Body of pancreas (tissue), 4 donors: ENCODE measurements around the gene CTSD. TPM values are rescaled to one million over a fixed set of nuclear protein-coding genes. Genes with fewer than 3 reads are reported as not detected.
A peak's percentile ranks its signal among the peaks of the same experiment; 100 is the strongest.
"Not testable (repeated sequence)": the region's sequence is repeated elsewhere in the genome, so short reads cannot be mapped to it uniquely, and the experiment has no call there.

ENCODE experiments used
- ATAC-seq: fragments of 150-250 bp; one replicate; pipeline ENCODE4 v1.9.1; 2016
- DNase-seq, 4 donors: peaks; one replicate each; pipeline ENCODE4 v3.0.0-alpha.2; 2019
- H3K27ac ChIP-seq, 4 donors: fragments of 200-600 bp; sonication (generic); 1 replicate in 3 of 4; 2 replicates in 1 of 4; pipeline versions ENCODE4 v1.5.1 to v1.6.1; 2016 to 2019; ENCODE audit warnings: mild to moderate bottlenecking in 1 of 4, mixed read lengths in 1 of 4, moderate library complexity in 1 of 4
- H3K27me3 ChIP-seq, 2 donors: fragments of 200-600 bp; sonication (generic); one replicate each; pipeline ENCODE4 v1.6.0; 2016; ENCODE audit warnings: mild to moderate bottlenecking in 1 of 2
- H3K36me3 ChIP-seq, 2 donors: fragments of 200-600 bp; sonication (generic); replicated peaks in 1 of 2; 2 replicates each; pipeline ENCODE4 v1.5.1; 2016; ENCODE audit warnings: low read depth in 2 of 2; ENCODE audit not compliant: insufficient read depth in 1 of 2
- H3K4me1 ChIP-seq: fragments of 200-600 bp; sonication (generic); one replicate; pipeline ENCODE4 v1.6.0; 2016
- H3K4me3 ChIP-seq, 2 donors: fragments of 200-600 bp; sonication (generic); 1 replicate in 1 of 2; 2 replicates in 1 of 2; pipeline ENCODE4 v1.5.1; 2016 to 2019
- H3K9me3 ChIP-seq, 3 donors: fragments of 200-600 bp; sonication (generic); 1 replicate in 2 of 3; 2 replicates in 1 of 3; pipeline ENCODE4 v1.5.1; 2016
- POLR2A ChIP-seq, 3 donors: fragments of 450-650 bp; IDR thresholded peaks; one replicate each; pipeline ENCODE4 v1.6.1; 2016; ENCODE audit warnings: antibody characterized with exemption in 3 of 3, mild to moderate bottlenecking in 2 of 3
- WGBS, 2 donors: methylation state at CpG; one replicate each; pipeline ENCODE4 v1.1.5; 2017; 5-methylcytosine and 5-hydroxymethylcytosine counted together
- intact Hi-C: fragments of 100-400 bp; cut with DNase I; formaldehyde crosslinking; loops from one replicate; pipeline ENCODE4 v1.15.1; 2023
- total RNA-seq, 2 donors: library from RNA; depleted of rRNA; stranded (reverse); fragments of >200 nt; gene quantifications; one replicate each; pipeline ENCODE4 v1.1.0, GENCODE V29; 2016
- TF ChIP-seq, protein P1 (sequence below), 7 experiments: fragments of 450-650 bp in 4 of 7; fragments of 200-600 bp in 3 of 7; sonication (generic) in 3 of 7; IDR thresholded peaks; one replicate each; pipeline ENCODE4 v1.5.1; 2016 to 2019; ENCODE audit warnings: antibody characterized with exemption in 7 of 7

Gene CTSD
- total RNA-seq, 2 donors from 2014 or later = 214 to 255 TPM

DNA sequence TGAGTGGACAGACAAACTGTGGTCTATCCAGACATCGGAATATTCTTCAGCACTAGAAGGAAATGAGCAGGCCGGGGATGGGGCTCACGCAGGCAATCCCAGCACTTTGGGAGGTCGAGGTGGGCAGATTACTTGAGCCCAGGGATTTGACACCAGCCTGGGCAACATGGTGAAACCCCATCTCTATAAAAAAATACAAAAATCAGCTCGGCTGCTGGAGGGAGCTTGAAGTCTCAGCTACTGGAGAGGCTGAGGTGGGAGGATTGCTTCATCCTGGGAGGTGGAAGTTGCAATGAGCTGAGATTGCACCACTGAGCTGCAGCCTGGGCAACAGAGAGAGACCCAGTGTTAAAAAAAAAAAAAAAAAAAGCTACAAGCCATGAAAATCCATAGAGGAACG lies 8.0 kb upstream of the CTSD start:
- intact Hi-C loops = no loop called here
- Histone ChIP-seq H3K4me1 (peaks cover 3% of the 10 kb centered on the region), H3K36me3 (no peaks in the 10 kb centered on the region), H3K9me3 (no peaks in the 10 kb centered on the region), H3K27me3 (no peaks in the 10 kb centered on the region), H3K4me3 (no peak overlapping the region), H3K27ac (peak overlapping the region in 1 of 4 donors; percentile 62)
- no peak for ATAC-seq
- 70 to 88% methylated on average over 6 of the region's 6 CpGs for WGBS, 2 donors
- TF ChIP-seq POLR2A (IDR thresholded peaks at IDR 0.05) = no peak
- TF ChIP-seq, protein P1, sequence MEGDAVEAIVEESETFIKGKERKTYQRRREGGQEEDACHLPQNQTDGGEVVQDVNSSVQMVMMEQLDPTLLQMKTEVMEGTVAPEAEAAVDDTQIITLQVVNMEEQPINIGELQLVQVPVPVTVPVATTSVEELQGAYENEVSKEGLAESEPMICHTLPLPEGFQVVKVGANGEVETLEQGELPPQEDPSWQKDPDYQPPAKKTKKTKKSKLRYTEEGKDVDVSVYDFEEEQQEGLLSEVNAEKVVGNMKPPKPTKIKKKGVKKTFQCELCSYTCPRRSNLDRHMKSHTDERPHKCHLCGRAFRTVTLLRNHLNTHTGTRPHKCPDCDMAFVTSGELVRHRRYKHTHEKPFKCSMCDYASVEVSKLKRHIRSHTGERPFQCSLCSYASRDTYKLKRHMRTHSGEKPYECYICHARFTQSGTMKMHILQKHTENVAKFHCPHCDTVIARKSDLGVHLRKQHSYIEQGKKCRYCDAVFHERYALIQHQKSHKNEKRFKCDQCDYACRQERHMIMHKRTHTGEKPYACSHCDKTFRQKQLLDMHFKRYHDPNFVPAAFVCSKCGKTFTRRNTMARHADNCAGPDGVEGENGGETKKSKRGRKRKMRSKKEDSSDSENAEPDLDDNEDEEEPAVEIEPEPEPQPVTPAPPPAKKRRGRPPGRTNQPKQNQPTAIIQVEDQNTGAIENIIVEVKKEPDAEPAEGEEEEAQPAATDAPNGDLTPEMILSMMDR (IDR thresholded peaks at IDR 0.05) = no peak
- peak in 3 of 4 donors; percentile 6 to 68 (median 7) for DNase-seq

DNA sequence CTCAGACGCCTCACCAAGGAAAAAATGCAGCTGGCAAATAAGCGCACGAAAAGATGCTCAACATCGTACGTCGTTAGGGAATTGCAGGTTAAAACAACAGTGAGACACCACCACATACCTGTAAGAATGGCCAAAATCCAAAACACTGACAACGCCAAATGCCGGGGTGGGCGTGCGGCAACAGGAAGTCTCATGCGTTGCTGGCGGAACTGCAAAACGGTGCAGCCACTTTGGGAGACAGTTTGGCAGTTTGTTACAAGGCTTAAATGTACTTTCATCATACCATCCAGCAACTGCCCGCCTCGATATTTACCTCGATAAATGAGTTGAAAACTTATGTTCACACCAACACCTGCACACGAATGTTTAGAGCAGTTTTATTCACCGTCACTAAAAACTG lies 7.5 kb upstream of the CTSD start:
- no peak for DNase-seq

DNA sequence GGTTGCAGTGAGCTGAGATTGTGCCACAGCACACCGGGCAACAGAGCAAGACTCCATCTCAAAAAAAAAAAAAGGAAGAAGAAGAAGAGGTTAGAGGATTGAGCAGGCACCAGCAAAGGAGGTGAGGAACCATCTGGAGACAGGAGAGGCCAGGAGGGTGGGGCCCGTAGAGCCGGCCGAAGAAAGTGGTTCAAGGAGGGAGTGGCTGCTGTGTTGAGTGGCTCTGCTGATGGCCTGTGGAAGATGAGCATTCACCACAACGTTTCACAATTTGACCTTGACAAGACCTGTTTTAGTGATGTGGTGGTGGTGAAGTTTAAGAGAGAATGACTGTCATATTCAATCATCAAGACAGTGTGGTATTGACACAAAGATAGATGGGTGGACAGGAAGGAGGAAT lies 6.8 kb upstream of the CTSD start:
- intact Hi-C loops = no loop called here
- DNase-seq = no peak
- Histone ChIP-seq H3K4me3 (no peak overlapping the region), H3K4me1 (peaks cover 3% of the 10 kb centered on the region), H3K27ac (no peak overlapping the region), H3K36me3 (no peaks in the 10 kb centered on the region), H3K27me3 (no peaks in the 10 kb centered on the region), H3K9me3 (no peaks in the 10 kb centered on the region)
- no peak for ATAC-seq
- TF ChIP-seq, protein P1 (IDR thresholded peaks at IDR 0.05) = no peak
- no peak for TF ChIP-seq POLR2A (IDR thresholded peaks at IDR 0.05)
- WGBS, 2 donors = 63% methylated on average over 5 of the region's 5 CpGs

More for the DNA sequence above, 7.5 kb upstream of the CTSD start:
- intact Hi-C loops = no loop called here
- Histone ChIP-seq H3K9me3 (no peaks in the 10 kb centered on the region), H3K27me3 (no peaks in the 10 kb centered on the region), H3K27ac (peak overlapping the region in 1 of 4 donors; percentile 47), H3K36me3 (no peaks in the 10 kb centered on the region), H3K4me1 (peaks cover 3% of the 10 kb centered on the region), H3K4me3 (no peak overlapping the region)
- ATAC-seq = no peak
- TF ChIP-seq, protein P1 (IDR thresholded peaks at IDR 0.05) = no peak
- TF ChIP-seq POLR2A (IDR thresholded peaks at IDR 0.05) = no peak
- 69 to 83% methylated on average over 18 of the region's 18 CpGs for WGBS, 2 donors

DNA sequence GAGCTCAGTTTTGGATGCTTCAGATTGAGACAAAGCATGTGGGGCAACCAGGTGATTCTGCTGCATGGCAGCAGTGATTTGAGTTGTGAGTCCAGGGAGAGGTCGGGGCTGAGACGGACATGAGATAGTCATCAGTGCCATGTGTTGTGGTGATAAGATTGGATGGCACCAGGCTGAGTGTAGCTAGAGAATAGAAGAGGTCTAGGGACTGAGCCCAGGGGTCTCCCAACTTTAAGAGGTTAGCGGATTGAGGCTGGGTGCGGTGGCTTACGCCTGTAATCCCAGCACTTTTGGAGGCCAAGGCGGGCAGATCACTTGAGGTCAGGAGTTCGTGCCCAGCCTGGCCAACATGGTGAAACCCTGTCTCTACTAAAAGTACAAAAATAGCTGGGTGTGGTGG lies 6.3 kb upstream of the CTSD start:
- Histone ChIP-seq H3K27me3 (no peaks in the 10 kb centered on the region), H3K36me3 (no peaks in the 10 kb centered on the region), H3K9me3 (no peaks in the 10 kb centered on the region), H3K27ac (no peak overlapping the region), H3K4me3 (no peak overlapping the region), H3K4me1 (peaks cover 3% of the 10 kb centered on the region)
- intact Hi-C loops = no loop called here
- ATAC-seq = no peak
- TF ChIP-seq, protein P1 (IDR thresholded peaks at IDR 0.05) = no peak
- TF ChIP-seq POLR2A (IDR thresholded peaks at IDR 0.05) = no peak
- DNase-seq = no peak
- 87 to 98% methylated on average over 7 of the region's 7 CpGs for WGBS, 2 donors

DNA sequence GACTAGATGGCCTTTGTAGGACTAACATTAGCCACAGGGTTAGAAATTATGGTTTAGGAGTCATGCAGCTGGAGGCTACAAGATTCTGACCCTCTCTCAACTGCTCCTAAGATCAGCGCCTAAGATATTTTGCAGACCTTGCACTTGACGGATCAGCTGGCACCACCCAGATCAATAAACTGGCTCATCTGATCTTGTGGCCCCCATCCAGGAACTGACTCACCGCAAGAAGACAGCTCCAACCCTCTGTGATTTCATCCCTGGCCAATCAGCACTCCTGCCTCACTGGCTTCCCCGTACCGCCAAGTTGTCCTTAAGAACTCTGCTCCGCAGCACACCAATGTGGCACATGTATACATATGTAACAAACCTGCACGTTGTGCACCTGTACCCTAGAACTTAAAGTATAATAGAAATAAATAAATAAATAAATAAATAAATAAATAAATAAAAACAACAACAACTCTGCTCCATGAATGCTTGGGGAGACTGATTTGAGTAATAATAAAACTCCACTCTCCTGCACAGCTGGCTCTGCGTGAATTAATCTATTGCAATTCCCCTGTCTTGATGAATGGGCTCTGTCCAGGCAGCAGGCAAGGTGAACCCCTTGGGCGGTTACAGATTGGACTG lies 5.7 kb upstream of the CTSD start:
- not testable (repeated sequence) for ATAC-seq, H3K27ac ChIP-seq, H3K4me1 ChIP-seq, H3K36me3 ChIP-seq, H3K4me3 ChIP-seq, H3K9me3 ChIP-seq, H3K27me3 ChIP-seq
- intact Hi-C loops = loop anchor here (5.0 kb wide), 1 partner anchor 53 kb away; no protein-coding TSS in a partner anchor
- 70 to 80% methylated on average over 9 of the region's 9 CpGs for WGBS, 2 donors
- peak; percentile 15 to 44 (median 24) for DNase-seq
